NCI-H1048 (cell line): ENCODE results near the gene WAC.

Source experiments
- DNase-seq: peaks from one replicate; lab custom pipeline; 2025; lab: John Stamatoyannopoulos, UW

The WAC gene

DNA sequence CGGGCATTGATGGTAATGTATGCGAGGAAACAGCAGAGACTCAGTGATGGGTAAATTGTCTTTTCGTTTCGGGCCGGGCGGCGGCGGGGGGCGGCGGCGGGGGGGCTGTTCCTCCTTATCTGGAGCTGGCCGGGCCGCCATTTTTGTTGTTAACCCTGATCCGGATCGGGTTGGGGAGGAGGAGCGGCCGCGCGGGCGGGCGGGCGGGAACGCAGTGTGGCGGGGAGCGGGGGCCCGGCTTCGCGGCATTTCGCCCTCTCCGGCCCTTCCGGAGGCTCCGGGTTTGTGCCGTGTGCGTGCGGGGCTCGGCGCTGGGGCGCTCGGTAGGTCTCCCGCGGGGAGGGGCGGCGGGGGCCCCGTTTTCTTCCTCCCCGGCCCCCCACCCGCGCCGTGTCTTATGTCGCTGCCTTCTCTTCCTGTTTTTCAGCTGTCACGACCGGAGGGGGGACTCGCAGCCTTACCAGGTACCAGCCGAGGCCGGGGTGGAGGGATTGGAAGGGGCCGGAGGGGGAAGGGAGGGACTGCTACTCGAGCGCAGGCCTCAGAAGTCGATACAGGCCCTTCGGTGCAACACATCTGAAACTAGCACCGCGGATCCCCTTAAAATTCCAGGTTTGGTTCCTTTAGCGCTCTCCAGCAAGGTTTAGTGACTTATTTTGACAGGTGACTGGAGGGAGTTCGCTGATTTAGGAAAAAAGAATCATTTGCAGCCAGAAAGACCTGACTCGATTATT, 820 bp downstream of the WAC start:
- no peak for DNase-seq

GRCh38 chr10:28535846-28536245, 2.9 kb downstream of the WAC start:
- no peak for DNase-seq

- DNase-seq: no peak
These were observed 5.7 kb downstream of the WAC start for GRCh38 chr10:28538595-28538994.

GRCh38 chr10:28540145-28540544, 7.2 kb downstream of the WAC start:
- DNase-seq: no peak

GRCh38 chr10:28541717-28542365, 8.9 kb downstream of the WAC start:
- no peak for DNase-seq

- DNase-seq: no peak
These were observed 9.8 kb downstream of the WAC start for GRCh38 chr10:28542728-28543127.

GRCh38 chr10:28544058-28544457, 11.1 kb downstream of the WAC start:
- DNase-seq: no peak

- no peak for DNase-seq
These were observed 13.2 kb downstream of the WAC start for GRCh38 chr10:28545967-28546644.

GRCh38 chr10:28548781-28549498, 16.0 kb downstream of the WAC start:
- no peak for DNase-seq

- no peak for DNase-seq
These were observed 18.2 kb downstream of the WAC start for GRCh38 chr10:28551086-28551485.

GRCh38 chr10:28552775-28553174, 19.9 kb downstream of the WAC start:
- no peak for DNase-seq

- no peak for DNase-seq
These were observed 21.1 kb downstream of the WAC start for GRCh38 chr10:28554009-28554408.

GRCh38 chr10:28554952-28555351, 22.0 kb downstream of the WAC start:
- DNase-seq: no peak

GRCh38 chr10:28555358-28555757, 22.4 kb downstream of the WAC start:
- DNase-seq: no peak

DNA sequence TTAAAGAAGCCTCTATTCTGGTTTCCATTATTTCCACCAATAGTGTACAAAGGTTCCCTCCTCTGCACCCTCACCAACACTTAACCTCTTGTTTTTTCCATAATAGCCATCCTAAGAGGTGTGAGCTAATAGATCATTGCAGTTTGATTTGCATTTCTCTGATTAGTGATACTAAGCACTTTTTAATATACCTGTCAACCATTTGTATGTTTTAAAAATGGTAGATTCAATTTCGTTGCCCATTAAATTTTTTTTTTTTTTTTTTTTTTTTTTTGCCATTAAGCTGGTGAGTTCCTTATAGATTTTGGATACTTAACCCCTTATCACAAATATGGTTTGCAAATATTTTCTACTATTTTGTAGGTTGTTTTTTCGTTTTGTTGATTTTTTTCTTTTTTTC, 23.2 kb downstream of the WAC start:
- DNase-seq: no peak

- no peak for DNase-seq
These were observed 25.3 kb downstream of the WAC start for GRCh38 chr10:28558186-28558585.

- no peak for DNase-seq
These were observed 26.1 kb downstream of the WAC start for GRCh38 chr10:28558923-28559508.

- DNase-seq: no peak
These were observed 26.7 kb downstream of the WAC start for GRCh38 chr10:28559618-28560017.

- no peak for DNase-seq
These were observed 27.7 kb downstream of the WAC start for GRCh38 chr10:28560617-28561016.

DNA sequence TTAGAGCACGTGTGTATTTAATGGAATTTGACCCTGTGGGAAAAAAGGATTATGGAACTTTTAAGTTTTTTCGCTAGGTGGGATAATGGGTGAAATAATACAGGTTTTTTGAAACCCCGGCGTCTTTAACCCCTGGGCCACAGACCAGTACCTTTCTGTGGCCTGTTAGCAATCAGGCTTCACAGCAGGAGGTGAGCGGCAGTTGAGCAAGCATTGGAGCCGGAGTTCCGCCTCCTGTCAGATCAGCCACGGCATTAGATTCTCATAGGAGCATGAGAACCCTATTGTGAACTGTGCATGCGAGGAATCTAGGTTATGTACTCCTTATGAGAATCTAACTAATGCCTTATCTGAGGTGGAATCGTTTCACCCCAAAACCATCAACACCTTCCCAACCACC, 28.6 kb downstream of the WAC start:
- DNase-seq: no peak

DNA sequence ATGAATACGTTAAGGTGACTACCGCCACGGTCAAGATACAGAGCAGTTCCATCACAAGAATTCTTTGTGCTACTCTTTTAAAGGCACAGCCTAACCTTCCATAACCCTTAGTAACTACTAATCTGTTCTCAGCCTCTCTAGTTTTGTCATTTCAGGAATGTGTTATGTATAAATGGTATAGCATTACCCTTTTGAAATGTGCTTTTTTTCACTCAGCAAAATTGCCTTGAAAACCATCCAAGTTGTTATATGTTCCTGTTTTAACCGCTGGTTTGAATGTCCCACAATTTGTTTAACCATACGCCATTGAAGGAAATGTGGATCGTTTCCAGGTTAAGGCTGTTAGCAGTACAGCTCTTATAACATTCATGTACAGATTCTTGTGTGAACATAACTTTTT, 32.0 kb downstream of the WAC start:
- DNase-seq: no peak

- no peak for DNase-seq
These were observed 33.6 kb downstream of the WAC start for GRCh38 chr10:28566458-28567015.
